K562 (cell line): ENCODE data around the gene JUND. TPM values are rescaled to one million over a fixed set of nuclear protein-coding genes. Genes with fewer than 3 reads are reported as not detected.

ENCODE experiments used
- ATAC-seq: fragments of 200-7000 bp; cut with Tn5 transposase; 3 replicates; pipeline ENCODE4 v1.9.1; 2020; ENCODE audit warnings: moderate library complexity
- BruUV-seq: library from RNA; stranded (reverse); fragments of 400-500 nt; replicated peaks from 2 replicates; lab custom pipeline; 2021; lab: Mats Ljungman, UMichigan
- CTCF ChIA-PET: fragments of 300-600 bp; formaldehyde crosslinking; extraction: SDS; loops from one replicate; lab custom pipeline; 2021; ENCODE audit warnings: low intra/inter-chr PET ratio; lab: Yijun Ruan, JAX
- POLR2A ChIA-PET: fragments of 300-600, 350-650 bp; sonication (Branson Sonifier 250); formaldehyde crosslinking; extraction: SDS; loops from one replicate; lab custom pipeline; 2021; ENCODE audit warnings: antibody characterized with exemption, inconsistent platforms; lab: Yijun Ruan, JAX
- DNase-seq, 4 experiments: peaks; one replicate each; pipeline versions ENCODE4 v3.0.0 to v3.0.0-alpha.2; 2011 to 2018; ENCODE audit warnings: low spot score in 3 of 4, mixed read lengths in 3 of 4; ENCODE audit errors: extremely low read depth in 1 of 4
- FAIRE-seq: peaks from 2 replicates; lab custom pipeline; 2011; peaks lifted over from hg19 to GRCh38; lab: Jason Lieb, UNC
- H2AFZ ChIP-seq: 2 replicates; pipeline ENCODE4 v1.6.0; 2011; ENCODE audit warnings: low read depth, low read length, control low read depth, inconsistent platforms
- H3K27ac ChIP-seq: fragments of 200-600 bp; 3 replicates; pipeline ENCODE4 v1.8.0; 2011; ENCODE audit warnings: low read depth, mild to moderate bottlenecking, control low read depth, inconsistent platforms, low read length, moderate library complexity, mixed read lengths; ENCODE audit errors: extremely low read depth
- H3K27me3 ChIP-seq, 2 experiments: fragments of 300-600 bp in 1 of 2; 2 replicates in 1 of 2; 3 replicates in 1 of 2; pipeline versions ENCODE4 v1.6.0 to v1.8.0; 2011; ENCODE audit warnings: inconsistent platforms in 2 of 2, low read length in 2 of 2, mild to moderate bottlenecking in 1 of 2, mixed read lengths in 1 of 2, moderate library complexity in 1 of 2; ENCODE audit not compliant: control insufficient read depth in 2 of 2, insufficient read depth in 2 of 2
- H3K36me3 ChIP-seq: fragments of 300-600 bp; 3 replicates; pipeline ENCODE4 v1.8.0; 2011; ENCODE audit warnings: mild to moderate bottlenecking, low read length, inconsistent platforms; ENCODE audit not compliant: control insufficient read depth, insufficient read depth
- H3K4me1 ChIP-seq, 2 experiments: fragments of 200-600 bp in 1 of 2; replicated peaks in 1 of 2; 2 replicates in 1 of 2; 3 replicates in 1 of 2; pipeline versions ENCODE4 v1.5.1 to v1.8.0; 2011; ENCODE audit warnings: inconsistent platforms in 2 of 2, low read length in 2 of 2, mild to moderate bottlenecking in 1 of 2, mixed read lengths in 1 of 2, moderate library complexity in 1 of 2; ENCODE audit not compliant: control insufficient read depth in 2 of 2, insufficient read depth in 2 of 2
- H3K4me2 ChIP-seq: 2 replicates; pipeline ENCODE4 v1.6.1; 2011; ENCODE audit warnings: low read length, control low read depth, inconsistent platforms, mixed read lengths; ENCODE audit not compliant: insufficient read depth
- H3K4me3 ChIP-seq: fragments of 200-600 bp; sonication (generic), shearing (Covaris generic); 2 replicates; pipeline ENCODE4 v1.5.1; 2016; ENCODE audit warnings: control low read depth, inconsistent platforms
- H3K79me2 ChIP-seq: fragments of 200-600 bp; 3 replicates; pipeline ENCODE4 v1.8.0; 2011; ENCODE audit warnings: low read length, inconsistent platforms; ENCODE audit not compliant: control insufficient read depth, insufficient read depth
- H3K9ac ChIP-seq, 2 experiments: 2 replicates each; pipeline versions ENCODE4 v1.6.0 to v1.6.1; 2011; ENCODE audit warnings: low read depth in 2 of 2, low read length in 2 of 2, control low read depth in 1 of 2, inconsistent platforms in 1 of 2, mild to moderate bottlenecking in 1 of 2, mixed read lengths in 1 of 2; ENCODE audit not compliant: insufficient read depth in 1 of 2
- H3K9me1 ChIP-seq: one replicate; pipeline ENCODE4 v1.6.0; 2011; ENCODE audit warnings: inconsistent platforms, mild to moderate bottlenecking, low read length, moderate library complexity; ENCODE audit not compliant: control insufficient read depth, insufficient read depth
- H3K9me3 ChIP-seq: replicated peaks from 2 replicates; pipeline ENCODE4 v1.5.1; 2011; ENCODE audit warnings: low read depth, low read length, inconsistent platforms; ENCODE audit not compliant: control insufficient read depth, insufficient read depth
- H4K20me1 ChIP-seq: replicated peaks from 2 replicates; pipeline ENCODE4 v1.6.1; 2011; ENCODE audit warnings: low read length, inconsistent platforms, mixed read lengths; ENCODE audit not compliant: control insufficient read depth, insufficient read depth
- CHAMP1 ChIP-seq: fragments of 450-650 bp; IDR thresholded peaks from 2 replicates; pipeline ENCODE4 v1.6.1; 2016; ENCODE audit warnings: mild to moderate bottlenecking
- CREB3 ChIP-seq: fragments of 450-650 bp; conservative IDR thresholded peaks from 2 replicates; pipeline ENCODE4 v1.6.1; 2016; ENCODE audit warnings: missing genetic modification characterization, low read depth, mild to moderate bottlenecking, missing compliant biosample characterization, moderate library complexity
- CSDE1 ChIP-seq, 2 experiments: fragments of 450-650 bp; IDR thresholded peaks; 2 replicates each; pipeline ENCODE4 v1.6.1; 2016; ENCODE audit warnings: mild to moderate bottlenecking in 1 of 2
- FOS ChIP-seq: IDR thresholded peaks from 3 replicates; pipeline ENCODE4 v1.6.1; 2011; ENCODE audit not compliant: insufficient read length; ENCODE audit errors: extremely low read depth
- RBBP5 ChIP-seq: fragments of 200-600 bp; sonication (generic); IDR thresholded peaks from 2 replicates; pipeline ENCODE4 v1.6.1; 2012; ENCODE audit warnings: borderline replicate concordance, mild to moderate bottlenecking, low read length, control low read depth, inconsistent platforms; ENCODE audit not compliant: insufficient read depth, poor library complexity, severe bottlenecking
- SIRT6 ChIP-seq: IDR thresholded peaks from one replicate; pipeline ENCODE4 v1.6.1; 2012; ENCODE audit warnings: low read depth, mild to moderate bottlenecking, control low read depth, inconsistent platforms, low read length, moderate library complexity
- THRA ChIP-seq: fragments of 450-650 bp; IDR thresholded peaks from 2 replicates; pipeline ENCODE4 v1.6.1; 2017; ENCODE audit warnings: mild to moderate bottlenecking, moderate library complexity
- TOE1 ChIP-seq, 2 experiments: fragments of 450-650 bp in 1 of 2; sonication (generic) in 1 of 2; formaldehyde crosslinking in 1 of 2; IDR thresholded peaks; 2 replicates each; pipeline versions ENCODE4 v1.7.1 to v1.8.0; 2016 to 2022; ENCODE audit warnings: borderline replicate concordance in 2 of 2, mild to moderate bottlenecking in 2 of 2, antibody characterized with exemption in 1 of 2, inconsistent platforms in 1 of 2, low read depth in 1 of 2, missing genetic modification reagents in 1 of 2, moderate library complexity in 1 of 2
- ZBTB9 ChIP-seq: fragments of 450-650 bp; formaldehyde crosslinking; IDR thresholded peaks from 2 replicates; pipeline ENCODE4 v1.4.0; 2020; ENCODE audit warnings: mild to moderate bottlenecking, moderate library complexity
- ZKSCAN3 ChIP-seq: fragments of 250-450 bp; sonication (Bioruptor Pico); IDR thresholded peaks from 2 replicates; pipeline ENCODE4 v1.4.0; 2020
- ZNF282 ChIP-seq: sonication (generic); formaldehyde crosslinking; IDR thresholded peaks from 2 replicates; pipeline ENCODE4 v1.8.1; 2023; ENCODE audit warnings: missing genetic modification reagents
- WGBS: fragments of 100-300 bp; shearing (Covaris generic); methylation state at CpG from one replicate; pipeline ENCODE4 v1.1.6; 2016; ENCODE audit warnings: low coverage, mixed read lengths; ENCODE audit not compliant: insufficient coverage; ENCODE audit errors: missing lambda C conversion rate; 5-methylcytosine and 5-hydroxymethylcytosine counted together
- in situ Hi-C: fragments of 300-500 bp; cut with MboI; formaldehyde crosslinking; loops from 4 replicates; pipeline ENCODE4 v1.15.0; 2018; ENCODE audit warnings: inconsistent platforms, mixed read lengths
- intact Hi-C: fragments of 100-400 bp; cut with micrococcal nuclease; formaldehyde crosslinking; loops from 2 replicates; pipeline ENCODE4 v1.14.2; 2022
- polyA plus RNA-seq, 8 experiments: library from polyadenylated mRNA; depleted of rRNA in 4 of 8; stranded (reverse) in 5 of 8; unstranded in 3 of 8; fragments of >200 nt; fragmentation: Nextera tagmentation in 2 of 8; fragmentation: Illumina TruSeq in 1 of 8; extraction: Ambion mirVana in 2 of 8; extraction: Trizol in 1 of 8; gene quantifications; 2 replicates each; pipeline versions ENCODE4 v1.2.1 to v1.2.3, GENCODE V29; 2011 to 2014; ENCODE audit warnings: inconsistent platforms in 1 of 8, missing spikeins in 1 of 8
- total RNA-seq, 7 experiments: library from RNA; depleted of rRNA in 6 of 7; stranded (reverse); fragments of >200 nt in 6 of 7; fragmentation: Illumina TruSeq in 2 of 7; extraction: Trizol in 2 of 7; gene quantifications; 2 replicates each; pipeline versions ENCODE4 v1.2.1 to v1.2.3, GENCODE V29; 2011 to 2021; ENCODE audit warnings: low replicate concordance in 1 of 7

The JUND gene
- total and polyA plus RNA-seq, 9 of the 15 experiments (the other 6 are each of a cell fraction or from before 2014, with no cell fraction given), result 6.4 to 286 (median 42.3) TPM

GRCh38 chr19:18263324-18264136, 17.9 kb downstream of the JUND start (continued):
- TF ChIP-seq CHAMP1 (no peak), RBBP5 (no peak), ZNF282 (CRISPR knock-in tag) (no peak)
- TF ChIP-seq, all 486 proteins: peak for 8

- 8% methylated on average over 10 of the region's 10 CpGs for WGBS
- in situ Hi-C loops, result no loop called here
- Histone ChIP-seq H3K79me2 (no peaks in the 10 kb centered on the region), H4K20me1 (no peaks in the 10 kb centered on the region), H2AFZ (peak overlapping the region; percentile 81), H3K36me3 (no peaks in the 10 kb centered on the region), H3K9me1 (no peaks in the 10 kb centered on the region), H3K27me3 (peaks cover 0 to 8% of the 10 kb centered on the region in 2 experiments; a peak in 1 of 5 replicates), H3K9me3 (no peaks in the 10 kb centered on the region), H3K9ac (peak overlapping the region in 1 of 2 experiments; percentile 83; a peak in 3 of 4 replicates), H3K4me3 (no peak overlapping the region), H3K4me2 (peak overlapping the region; percentile 75), H3K27ac (peak overlapping the region; percentile 47; the same call in 1 of the 3 replicates), H3K4me1 (peaks cover 14 to 39% of the 10 kb centered on the region in 2 experiments)
- FAIRE-seq (peak; percentile 88), ATAC-seq (peak; percentile 73), DNase-seq (peak in 3 of 4 experiments; percentile 39 to 54 (median 44))
- intact Hi-C loops, result no loop called here
- no TSS peak for BruUV-seq
- POLR2A ChIA-PET, result interaction anchor here (0.9 to 3.3 kb wide), 8 partner anchors 9 to 155 kb away, joined by 3 to 44 read pairs (median 4); partner anchors contain the start of genes GDF15, IQCN and JUND
- CTCF ChIA-PET, result no interaction called here
- TF ChIP-seq SIRT6, result no peak
- no peak for TF ChIP-seq CREB3 (tag)
- no peak for TF ChIP-seq ZBTB9
- TF ChIP-seq TOE1 (IDR thresholded peaks at IDR 0.05; ENCODE audit: borderline replicate concordance), result no peak
- no peak for TF ChIP-seq TOE1 (CRISPR knock-in tag; IDR thresholded peaks at IDR 0.05; ENCODE audit: borderline replicate concordance, low read depth)
- no peak for TF ChIP-seq THRA
- no peak for TF ChIP-seq ZKSCAN3 (CRISPR knock-in tag)
- TF ChIP-seq CSDE1 (IDR thresholded peaks at IDR 0.05), result no peak
- no peak for TF ChIP-seq FOS
Observed at GRCh38 chr19:18262917-18263316, 18.5 kb downstream of the JUND start.
